Uterus (tissue), 4 donors: Measurements from ENCODE around the gene CLCA4. TPM values are rescaled to one million over a fixed set of nuclear protein-coding genes. Genes with fewer than 3 reads are reported as not detected.

ENCODE experiments used
- DNase-seq, 2 donors: peaks; one replicate each; pipeline ENCODE4 v3.0.0-alpha.2; 2019 to 2020
- H3K27ac ChIP-seq, 2 donors: fragments of 200-600 bp; sonication (generic); 1 replicate in 1 of 2; 2 replicates in 1 of 2; pipeline ENCODE4 v1.5.1; 2016 to 2018
- H3K27me3 ChIP-seq, 2 donors: fragments of 200-600 bp; sonication (generic); one replicate each; pipeline ENCODE4 v1.5.1; 2018 to 2019; ENCODE audit warnings: control low read depth in 1 of 2
- H3K36me3 ChIP-seq, 2 donors: fragments of 200-600 bp; sonication (generic); one replicate each; pipeline ENCODE4 v1.5.1; 2019; ENCODE audit warnings: control low read depth in 1 of 2
- H3K4me1 ChIP-seq, 2 donors: fragments of 200-600 bp; sonication (generic); one replicate each; pipeline ENCODE4 v1.5.1; 2018 to 2019; ENCODE audit warnings: control low read depth in 1 of 2
- H3K4me3 ChIP-seq, 2 donors: fragments of 200-600 bp; sonication (generic); 1 replicate in 1 of 2; 2 replicates in 1 of 2; pipeline ENCODE4 v1.5.1; 2018 to 2019; ENCODE audit warnings: mild to moderate bottlenecking in 1 of 2
- H3K9me3 ChIP-seq, 2 donors: fragments of 200-600 bp; sonication (generic); one replicate each; pipeline ENCODE4 v1.5.1; 2019; ENCODE audit warnings: control low read depth in 1 of 2
- POLR2A ChIP-seq, 2 donors: fragments of 450-650 bp; IDR thresholded peaks; one replicate each; pipeline ENCODE4 v1.6.1; 2016; ENCODE audit warnings: antibody characterized with exemption in 2 of 2, mild to moderate bottlenecking in 1 of 2, moderate library complexity in 1 of 2
- intact Hi-C: fragments of 100-400 bp; cut with DNase I; formaldehyde crosslinking; loops from one replicate; pipeline ENCODE4 v1.15.1; 2023; ENCODE audit warnings: low total_unique reads
- total RNA-seq, 4 donors: library from RNA; depleted of rRNA in 3 of 4; stranded (reverse); fragments of >200 nt in 3 of 4; gene quantifications; one replicate each; pipeline versions ENCODE4 v1.1.0 to v1.2.4, GENCODE V29; 2014 to 2023
- TF ChIP-seq, protein P1 (sequence below), 4 experiments: fragments of 200-600 bp in 2 of 4; fragments of 450-650 bp in 2 of 4; sonication (generic) in 2 of 4; IDR thresholded peaks; one replicate each; pipeline ENCODE4 v1.5.1; 2016 to 2019; ENCODE audit warnings: antibody characterized with exemption in 4 of 4, mild to moderate bottlenecking in 2 of 4, moderate library complexity in 1 of 4
- donor health status: DM: yes; HTN: yes; CAD: no.

The CLCA4 gene
- total RNA-seq, 4 donors from 2014 or later = under 0.01 to 0.07 TPM; not detected in 2

GRCh38 chr1:86502721-86503405 lies 44.0 kb upstream of the CLCA4 start:
- DNase-seq = peak; percentile 63 to 82
- Histone ChIP-seq H3K4me1 (no peaks in the 10 kb centered on the region), H3K4me3 (peak overlapping the region in 1 of 2 donors; percentile 24), H3K36me3 (no peaks in the 10 kb centered on the region), H3K27me3 (no peaks in the 10 kb centered on the region), H3K27ac (peak overlapping the region; percentile 90 to 93), H3K9me3 (no peaks in the 10 kb centered on the region)
- TF ChIP-seq POLR2A (IDR thresholded peaks at IDR 0.05) = peak in 1 of 2 donors; percentile 13
- TF ChIP-seq, protein P1, sequence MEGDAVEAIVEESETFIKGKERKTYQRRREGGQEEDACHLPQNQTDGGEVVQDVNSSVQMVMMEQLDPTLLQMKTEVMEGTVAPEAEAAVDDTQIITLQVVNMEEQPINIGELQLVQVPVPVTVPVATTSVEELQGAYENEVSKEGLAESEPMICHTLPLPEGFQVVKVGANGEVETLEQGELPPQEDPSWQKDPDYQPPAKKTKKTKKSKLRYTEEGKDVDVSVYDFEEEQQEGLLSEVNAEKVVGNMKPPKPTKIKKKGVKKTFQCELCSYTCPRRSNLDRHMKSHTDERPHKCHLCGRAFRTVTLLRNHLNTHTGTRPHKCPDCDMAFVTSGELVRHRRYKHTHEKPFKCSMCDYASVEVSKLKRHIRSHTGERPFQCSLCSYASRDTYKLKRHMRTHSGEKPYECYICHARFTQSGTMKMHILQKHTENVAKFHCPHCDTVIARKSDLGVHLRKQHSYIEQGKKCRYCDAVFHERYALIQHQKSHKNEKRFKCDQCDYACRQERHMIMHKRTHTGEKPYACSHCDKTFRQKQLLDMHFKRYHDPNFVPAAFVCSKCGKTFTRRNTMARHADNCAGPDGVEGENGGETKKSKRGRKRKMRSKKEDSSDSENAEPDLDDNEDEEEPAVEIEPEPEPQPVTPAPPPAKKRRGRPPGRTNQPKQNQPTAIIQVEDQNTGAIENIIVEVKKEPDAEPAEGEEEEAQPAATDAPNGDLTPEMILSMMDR (IDR thresholded peaks at IDR 0.05) = peak in 1 of 4 experiments; percentile 11
- intact Hi-C loops = loop anchor here (10.0 kb wide), 1 partner anchor 108 kb away; the partner anchor contains the start of gene ODF2L

- intact Hi-C loops = loop anchor here (10.0 kb wide), 1 partner anchor 109 kb away; the partner anchor contains the start of gene ODF2L
- peak; percentile 52 to 72 for DNase-seq
- H3K27me3 ChIP-seq = no peaks in the 10 kb centered on the region
- peak overlapping the region in 1 of 2 donors; percentile 24 for H3K4me3 ChIP-seq
- H3K36me3 ChIP-seq = no peaks in the 10 kb centered on the region
- H3K9me3 ChIP-seq = no peaks in the 10 kb centered on the region
- H3K4me1 ChIP-seq = no peaks in the 10 kb centered on the region
- TF ChIP-seq, protein P1 (IDR thresholded peaks at IDR 0.05) = no peak
- TF ChIP-seq POLR2A (IDR thresholded peaks at IDR 0.05) = peak in 1 of 2 donors; percentile 20
- H3K27ac ChIP-seq = peak overlapping the region; percentile 90 to 93
Observed at GRCh38 chr1:86503406-86504136, 43.3 kb upstream of the CLCA4 start.

- peak overlapping the region in 1 of 2 donors; percentile 24 for H3K4me3 ChIP-seq
- intact Hi-C loops = loop anchor here (10.0 kb wide), 1 partner anchor 109 kb away; the partner anchor contains the start of gene ODF2L
- DNase-seq = peak in 1 of 2 donors; percentile 34
- no peaks in the 10 kb centered on the region for H3K27me3 ChIP-seq
- no peaks in the 10 kb centered on the region for H3K36me3 ChIP-seq
- no peak for TF ChIP-seq POLR2A (IDR thresholded peaks at IDR 0.05)
- TF ChIP-seq, protein P1 (IDR thresholded peaks at IDR 0.05) = no peak
- H3K27ac ChIP-seq = peak overlapping the region; percentile 90 to 93
- H3K9me3 ChIP-seq = no peaks in the 10 kb centered on the region
- H3K4me1 ChIP-seq = no peaks in the 10 kb centered on the region
Observed at GRCh38 chr1:86504137-86504479, 42.8 kb upstream of the CLCA4 start.

DNA sequence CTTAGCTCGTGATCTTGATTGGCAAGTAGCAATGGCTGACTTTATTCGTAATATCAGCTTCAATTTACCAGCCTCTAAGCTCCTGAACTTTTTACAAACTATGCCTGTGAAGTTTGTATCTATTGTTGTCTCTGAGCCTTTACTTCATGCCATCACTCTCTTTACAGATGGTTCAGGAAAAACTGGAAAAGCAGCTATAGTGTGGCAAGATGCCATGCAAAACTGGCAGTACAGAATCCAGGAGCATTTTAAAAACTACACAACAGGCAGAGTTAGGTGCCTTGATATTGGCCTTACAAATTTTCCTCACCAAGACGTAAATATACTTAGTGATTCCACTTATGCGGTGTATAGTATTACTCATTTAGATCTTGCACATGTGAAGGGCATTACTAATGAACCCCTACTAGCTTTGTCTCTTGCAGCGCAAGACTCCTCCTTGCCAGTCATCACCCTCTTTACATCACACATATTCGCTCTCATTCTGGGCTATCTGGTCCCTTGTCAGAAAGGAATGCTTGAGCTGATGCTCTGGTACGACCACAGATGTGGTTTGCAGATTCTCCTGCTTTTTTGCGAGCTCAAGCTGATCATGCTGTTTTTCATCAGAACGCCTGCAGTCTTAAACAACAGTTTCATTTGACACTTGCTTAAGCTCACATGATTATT lies 41.8 kb upstream of the CLCA4 start:
- Histone ChIP-seq H3K27ac (peak overlapping the region; percentile 90 to 93), H3K27me3 (no peaks in the 10 kb centered on the region), H3K36me3 (no peaks in the 10 kb centered on the region), H3K9me3 (no peaks in the 10 kb centered on the region), H3K4me3 (no peak overlapping the region), H3K4me1 (no peaks in the 10 kb centered on the region)
- intact Hi-C loops = loop anchor here (10.0 kb wide), 1 partner anchor 110 kb away; the partner anchor contains the start of gene ODF2L
- TF ChIP-seq, protein P1 (IDR thresholded peaks at IDR 0.05) = no peak
- no peak for TF ChIP-seq POLR2A (IDR thresholded peaks at IDR 0.05)
- no peak for DNase-seq
